Left ventricle myocardium superior (tissue), 1 donor: ENCODE measurements around the gene DAAM2. TPM values are rescaled to one million over a fixed set of nuclear protein-coding genes. Genes with fewer than 3 reads are reported as not detected.

Experiments
- ATAC-seq: fragments of 200-7000 bp; cut with Tn5 transposase; one replicate; pipeline ENCODE4 v1.9.1; 2020; ENCODE audit warnings: mild to moderate bottlenecking, moderate library complexity
- DNase-seq: peaks from one replicate; pipeline ENCODE4 v3.0.0-alpha.2; 2020
- intact Hi-C: fragments of 100-400 bp; cut with micrococcal nuclease; formaldehyde crosslinking; loops from one replicate; pipeline ENCODE4 v1.11.0; 2022
- total RNA-seq: library from RNA; stranded (reverse); fragmentation: NEBNext Ultra II Directional; extraction: Animal tissue kit (Norgen Biotek cat#: 25700); gene quantifications from one replicate; pipeline ENCODE4 v1.2.1, GENCODE V29; 2021
- donor health status: DM: no; HTN: yes; CAD: no; lungs with severe emphysema.

Gene DAAM2
- total RNA-seq, 1 donor from 2014 or later = 16.1 TPM

GRCh38 chr6:39915866-39916265 lies 123.7 kb downstream of the DAAM2 start:
- ATAC-seq (no peak), DNase-seq (no peak)
- intact Hi-C loops = no loop called here

- DNase-seq = no peak
- ATAC-seq = no peak
- intact Hi-C loops = no loop called here
Observed at GRCh38 chr6:39917329-39917728, 125.2 kb downstream of the DAAM2 start.

GRCh38 chr6:39917981-39918380 lies 125.8 kb downstream of the DAAM2 start:
- DNase-seq (no peak), ATAC-seq (no peak)
- intact Hi-C loops = no loop called here

- intact Hi-C loops = no loop called here
- ATAC-seq (no peak), DNase-seq (no peak)
Observed at GRCh38 chr6:39918831-39919230, 126.7 kb downstream of the DAAM2 start.

DNA sequence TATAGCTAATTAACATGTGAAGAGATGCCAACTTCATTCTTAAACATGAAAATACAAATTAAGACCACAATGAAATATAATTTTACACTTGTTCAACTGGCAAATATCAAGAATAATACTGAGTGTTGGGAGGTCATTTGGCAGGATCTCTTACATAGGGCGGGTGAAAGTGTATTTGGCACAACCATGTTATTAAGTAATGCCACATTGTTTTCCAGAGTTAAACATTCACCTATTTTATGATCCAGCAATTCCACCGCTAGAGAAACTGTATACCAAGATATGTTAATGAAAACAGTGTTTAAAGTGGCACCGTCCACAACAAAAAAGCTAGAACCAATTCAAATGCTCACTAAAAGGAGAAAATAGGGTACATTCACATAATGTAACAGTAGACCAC lies 128.0 kb downstream of the DAAM2 start:
- DNase-seq (no peak), ATAC-seq (no peak)
- intact Hi-C loops = no loop called here

DNA sequence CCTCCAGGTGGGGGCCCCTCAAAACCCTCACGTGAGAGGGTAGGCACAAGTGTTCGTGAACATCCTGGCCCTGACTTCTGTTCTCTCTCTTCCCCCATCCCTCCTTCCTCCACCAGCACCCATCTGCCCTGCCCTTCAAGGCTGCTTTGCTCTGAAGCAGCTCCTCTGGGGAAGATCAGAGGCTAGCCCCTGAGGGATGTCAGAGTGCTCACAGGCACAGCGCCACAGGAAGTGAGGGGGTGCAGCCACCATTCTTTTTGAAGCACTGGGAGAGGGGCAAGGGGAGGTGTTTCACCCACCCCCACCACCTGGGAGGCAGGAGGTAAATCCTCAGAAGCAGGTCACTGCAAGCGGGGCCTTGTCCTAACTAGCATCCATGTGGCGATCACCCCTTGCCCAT lies 130.6 kb downstream of the DAAM2 start:
- ATAC-seq = no peak
- no peak for DNase-seq
- intact Hi-C loops = no loop called here

DNA sequence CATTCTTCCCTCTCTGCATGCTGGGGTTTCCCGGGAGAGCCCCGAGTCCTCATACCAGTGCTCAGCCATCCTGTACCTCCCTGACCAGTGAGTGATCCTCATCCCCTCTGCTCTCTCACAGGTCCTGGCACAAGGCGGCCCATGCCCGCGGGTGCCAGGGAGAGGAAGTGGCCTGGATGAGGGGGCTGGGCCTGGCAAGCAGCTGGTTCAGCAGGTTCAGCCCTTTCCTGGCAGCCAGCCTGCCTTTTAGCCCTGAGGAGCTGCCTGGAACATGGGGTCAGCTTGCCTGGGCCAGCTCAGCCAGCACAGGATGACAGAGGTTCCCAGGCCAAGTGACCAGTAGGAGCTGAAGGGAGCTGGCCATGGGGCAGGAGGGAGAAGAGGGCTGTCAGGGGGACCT lies 131.2 kb downstream of the DAAM2 start:
- intact Hi-C loops = no loop called here
- ATAC-seq = peak; percentile 87
- DNase-seq = peak; percentile 85

DNA sequence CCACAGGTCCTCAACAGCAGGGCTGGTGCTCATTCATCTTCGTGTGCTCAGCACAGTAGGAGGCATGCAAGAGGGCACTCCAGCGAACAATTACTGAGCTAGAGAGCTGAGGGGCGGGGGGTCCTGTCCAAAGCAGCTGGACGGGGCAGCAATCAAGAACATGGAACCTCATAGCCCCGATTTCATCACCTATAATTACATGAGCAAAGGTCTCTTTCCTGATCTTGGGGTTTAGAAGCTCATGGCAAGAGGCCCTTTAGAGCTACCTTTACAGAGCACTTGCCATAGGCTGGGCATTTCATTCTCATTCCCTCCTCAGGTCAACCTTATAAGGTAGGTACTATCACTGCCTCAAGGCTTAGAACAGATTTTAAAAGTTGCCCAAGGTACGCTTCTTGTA lies 131.7 kb downstream of the DAAM2 start:
- ATAC-seq (no peak), DNase-seq (no peak)

DNA sequence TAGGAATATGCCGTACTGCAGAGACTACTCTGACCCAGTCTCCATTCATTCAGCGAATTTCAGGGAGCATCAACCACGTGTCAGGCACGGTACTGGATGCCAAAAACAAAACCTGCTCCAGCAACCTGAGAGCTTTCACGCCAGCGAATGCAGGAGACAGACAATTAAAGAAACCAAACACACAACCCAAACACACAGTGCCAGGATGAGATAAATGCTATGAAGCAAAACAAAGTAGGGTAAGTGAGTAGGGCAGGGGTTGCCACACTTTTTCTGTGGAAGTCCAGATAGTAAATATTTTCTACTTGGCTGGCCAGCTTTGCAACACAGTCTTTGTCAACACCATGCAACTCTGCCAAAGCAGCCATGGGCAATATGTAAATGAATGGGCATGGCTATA lies 132.1 kb downstream of the DAAM2 start:
- intact Hi-C loops = no loop called here
- DNase-seq = no peak
- ATAC-seq = no peak

More for the DNA sequence above, 131.7 kb downstream of the DAAM2 start:
- intact Hi-C loops = no loop called here

- ATAC-seq (no peak), DNase-seq (no peak)
- intact Hi-C loops = no loop called here
Observed at GRCh38 chr6:39925191-39925930, 133.2 kb downstream of the DAAM2 start.

DNA sequence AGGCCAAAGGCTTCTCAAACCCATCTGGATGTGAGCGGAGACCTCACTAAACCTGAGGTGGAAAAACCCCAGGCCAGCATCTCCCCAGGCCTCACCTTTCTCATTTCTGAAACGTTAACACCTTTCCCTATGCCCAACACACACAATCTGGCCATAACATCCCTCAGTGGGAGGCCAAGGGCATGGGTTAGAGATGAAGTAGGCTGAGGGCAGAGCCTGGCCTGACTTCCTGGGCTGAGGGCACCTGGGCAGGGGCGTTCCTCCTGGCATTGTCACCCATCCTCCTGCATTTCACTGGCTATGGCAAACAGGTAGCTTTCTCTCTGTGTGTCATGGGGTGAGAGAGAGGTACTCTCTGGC lies 133.7 kb downstream of the DAAM2 start:
- no peak for ATAC-seq
- intact Hi-C loops = no loop called here

DNA sequence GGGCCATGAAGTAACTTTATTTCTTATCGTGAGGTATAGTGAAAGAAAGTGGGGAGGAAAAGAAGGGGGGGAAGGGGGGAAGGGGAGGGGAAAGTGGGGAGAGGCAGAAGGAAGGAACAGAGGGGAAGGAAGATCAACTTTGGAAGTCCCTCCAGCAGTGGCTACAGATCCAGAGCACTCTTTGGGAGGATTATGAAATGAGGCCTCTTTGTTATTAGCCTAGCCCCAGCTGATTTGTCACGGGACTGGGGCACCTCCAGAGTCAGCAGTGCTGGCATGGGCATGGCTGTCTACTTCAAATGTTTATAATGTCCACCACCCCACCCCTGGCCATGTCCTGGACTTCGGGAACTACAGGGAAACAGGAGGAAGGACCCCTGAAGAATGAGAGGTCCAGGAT lies 134.5 kb downstream of the DAAM2 start:
- intact Hi-C loops = no loop called here
- DNase-seq = no peak
- no peak for ATAC-seq

More for the DNA sequence above, 133.7 kb downstream of the DAAM2 start:
- DNase-seq = no peak

GRCh38 chr6:39927159-39927558 lies 135.0 kb downstream of the DAAM2 start:
- DNase-seq = no peak
- intact Hi-C loops = no loop called here
- no peak for ATAC-seq

GRCh38 chr6:39929039-39929732 lies 137.0 kb downstream of the DAAM2 start:
- DNase-seq = no peak
- intact Hi-C loops = no loop called here
- no peak for ATAC-seq

- intact Hi-C loops = no loop called here
- no peak for DNase-seq
- no peak for ATAC-seq
Observed at GRCh38 chr6:39929733-39930461, 137.7 kb downstream of the DAAM2 start.

- DNase-seq (no peak), ATAC-seq (no peak)
- intact Hi-C loops = no loop called here
Observed at GRCh38 chr6:39930540-39930939, 138.4 kb downstream of the DAAM2 start.

GRCh38 chr6:39931607-39932006 lies 139.4 kb downstream of the DAAM2 start:
- DNase-seq (no peak), ATAC-seq (no peak)
- intact Hi-C loops = no loop called here

DNA sequence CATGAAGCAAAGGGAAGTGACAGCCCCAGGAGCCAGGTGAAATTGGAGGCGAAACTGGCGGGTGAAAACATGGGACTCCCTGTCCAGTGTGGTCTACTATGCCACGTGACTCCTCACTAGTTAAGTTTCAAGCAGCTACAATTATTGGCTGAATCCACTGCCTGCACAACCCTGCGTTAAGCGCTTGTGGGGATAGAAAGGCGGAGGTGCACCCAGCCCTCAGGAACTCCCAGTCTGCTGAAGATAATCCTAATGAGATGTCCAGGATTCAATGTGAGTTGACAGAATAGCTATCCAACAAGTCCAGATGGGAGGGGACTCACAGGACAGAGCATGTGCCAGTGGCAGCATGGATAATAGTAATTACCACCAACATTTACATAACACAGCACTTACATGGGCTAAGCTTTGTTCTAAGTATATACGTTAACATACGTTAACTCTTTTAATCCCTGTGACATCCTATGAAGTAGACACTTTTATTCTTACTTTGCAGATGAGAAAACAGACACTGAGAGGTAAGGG lies 140.3 kb downstream of the DAAM2 start:
- ATAC-seq (no peak), DNase-seq (no peak)
- intact Hi-C loops = no loop called here

GRCh38 chr6:39933669-39934130 lies 141.5 kb downstream of the DAAM2 start:
- ATAC-seq (peak; percentile 3), DNase-seq (no peak)
- intact Hi-C loops = no loop called here

DNA sequence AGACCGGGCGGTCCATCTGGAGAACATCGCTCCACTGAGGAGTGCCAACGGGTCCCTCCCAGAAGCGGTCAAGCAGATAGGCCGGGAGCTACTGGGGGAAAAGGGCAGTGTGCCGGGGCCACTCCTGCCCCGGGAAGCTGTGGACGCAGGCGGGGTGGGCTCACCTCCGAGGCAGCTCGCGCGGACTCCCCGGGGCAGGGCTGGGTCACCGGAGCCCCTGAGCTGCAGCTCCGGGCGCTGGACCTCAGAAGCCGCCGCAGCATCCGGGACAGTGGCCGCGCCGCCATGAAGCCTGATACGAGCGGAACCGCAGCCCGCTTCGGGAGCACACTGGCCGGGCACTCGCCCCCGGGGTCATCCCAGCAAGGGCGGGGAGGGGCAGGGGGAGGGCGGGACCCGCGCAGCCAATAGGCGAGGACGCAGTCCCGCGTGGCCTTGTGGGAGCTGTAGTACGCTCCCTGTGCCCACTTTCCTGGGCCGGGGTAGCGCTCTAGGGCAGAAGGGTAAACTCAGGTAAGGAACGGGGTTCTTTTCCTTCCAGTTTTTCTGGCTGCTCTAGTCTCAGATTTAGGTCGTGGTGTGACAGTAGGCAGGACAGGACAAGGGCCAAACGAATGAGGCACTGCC lies 142.1 kb downstream of the DAAM2 start, which contains the start of gene MOCS1:
TSS of gene MOCS1 (minus strand) at position 332 of the 627 bp plus-strand sequence. CDS start at position 287, 45 bp downstream.
- ATAC-seq (peak; percentile 96), DNase-seq (peak; percentile 94)
- intact Hi-C loops = no loop called here
